ENCODE results near the gene PAPLN.

DNA sequence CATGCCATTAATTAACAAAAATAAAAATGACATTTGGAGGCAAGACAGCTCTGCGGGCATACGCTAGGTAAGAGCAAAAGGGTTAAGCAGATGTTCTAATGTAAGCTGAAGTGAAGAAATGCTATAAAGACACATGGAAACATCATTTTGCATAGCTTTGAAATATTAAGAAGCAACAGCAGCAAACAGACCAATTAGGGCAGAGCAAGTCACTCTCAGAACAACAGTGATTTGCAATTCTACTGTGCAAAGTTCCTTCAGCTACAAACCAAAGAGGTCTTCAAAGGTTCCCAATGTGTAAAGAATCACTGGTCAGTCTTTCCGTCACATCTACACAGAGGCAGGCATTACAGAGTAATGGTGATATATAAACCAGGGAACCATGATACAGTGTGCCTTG lies 68.2 kb downstream of the PAPLN start:
- TF ChIP-seq CTCF (IDR thresholded peaks at IDR 0.05) = no peak
- TF ChIP-seq POLR2A (IDR thresholded peaks at IDR 0.05) = no peak

Measured in testis (tissue), 2 donors.